Esophagus muscularis mucosa (tissue), 4 donors: ENCODE data around the gene MAPK4. TPM values are rescaled to one million over a fixed set of nuclear protein-coding genes. Genes with fewer than 3 reads are reported as not detected.

ENCODE experiments used
- DNase-seq: peaks from one replicate; pipeline ENCODE4 v3.0.0-alpha.2; 2017; ENCODE audit errors: extremely low spot score
- H3K27ac ChIP-seq, 4 donors: fragments of 200-600 bp; sonication (generic); replicated peaks in 1 of 4; 1 replicate in 3 of 4; 2 replicates in 1 of 4; pipeline ENCODE4 v1.5.1; 2016 to 2019; ENCODE audit warnings: mild to moderate bottlenecking in 1 of 4
- H3K27me3 ChIP-seq, 4 donors: fragments of 200-600 bp; sonication (generic); one replicate each; pipeline versions ENCODE4 v1.5.1 to v1.6.0; 2016 to 2019
- H3K36me3 ChIP-seq, 4 donors: fragments of 200-600 bp; sonication (generic); one replicate each; pipeline ENCODE4 v1.5.1; 2016 to 2019
- H3K4me1 ChIP-seq, 4 donors: fragments of 200-600 bp; sonication (generic); one replicate each; pipeline ENCODE4 v1.5.1; 2016 to 2019
- H3K4me3 ChIP-seq, 4 donors: fragments of 200-600 bp; sonication (generic); 1 replicate in 2 of 4; 2 replicates in 2 of 4; pipeline ENCODE4 v1.5.1; 2016 to 2019; ENCODE audit warnings: mild to moderate bottlenecking in 4 of 4, moderate library complexity in 1 of 4
- H3K9me3 ChIP-seq, 4 donors: fragments of 200-600 bp; sonication (generic); 1 replicate in 3 of 4; 2 replicates in 1 of 4; pipeline ENCODE4 v1.5.1; 2016 to 2019
- EP300 ChIP-seq: sonication (generic); formaldehyde crosslinking; IDR thresholded peaks from one replicate; pipeline ENCODE4 v1.6.1; 2017; ENCODE audit warnings: antibody characterized with exemption
- POLR2A ChIP-seq: fragments of 450-650 bp; IDR thresholded peaks from one replicate; pipeline ENCODE4 v1.6.1; 2017; ENCODE audit warnings: antibody characterized with exemption, moderate library complexity, mild to moderate bottlenecking, low read depth
- POLR2AphosphoS5 ChIP-seq, 2 donors: sonication (generic); formaldehyde crosslinking; IDR thresholded peaks; one replicate each; pipeline ENCODE4 v1.6.1; 2017; ENCODE audit warnings: antibody characterized with exemption in 2 of 2
- WGBS: methylation state at CpG from one replicate; pipeline ENCODE4 v1.1.5; 2018; 5-methylcytosine and 5-hydroxymethylcytosine counted together
- intact Hi-C: fragments of 100-400 bp; cut with DNase I; formaldehyde crosslinking; loops from one replicate; pipeline ENCODE4 v1.15.1; 2023
- total RNA-seq, 4 donors: library from RNA; depleted of rRNA; stranded (reverse); fragments of >200 nt; gene quantifications; one replicate each; pipeline versions ENCODE4 v1.1.0 to v1.2.1, GENCODE V29; 2016
- TF ChIP-seq, protein P1 (sequence below), 3 experiments: fragments of 200-600 bp in 2 of 3; fragments of 450-650 bp in 1 of 3; sonication (generic) in 2 of 3; IDR thresholded peaks; one replicate each; pipeline ENCODE4 v1.5.1; 2017 to 2019; ENCODE audit warnings: antibody characterized with exemption in 3 of 3, mild to moderate bottlenecking in 2 of 3, moderate library complexity in 1 of 3

The MAPK4 gene
- total RNA-seq, 4 donors from 2014 or later = 6.2 to 14.5 (median 9.6) TPM

DNA sequence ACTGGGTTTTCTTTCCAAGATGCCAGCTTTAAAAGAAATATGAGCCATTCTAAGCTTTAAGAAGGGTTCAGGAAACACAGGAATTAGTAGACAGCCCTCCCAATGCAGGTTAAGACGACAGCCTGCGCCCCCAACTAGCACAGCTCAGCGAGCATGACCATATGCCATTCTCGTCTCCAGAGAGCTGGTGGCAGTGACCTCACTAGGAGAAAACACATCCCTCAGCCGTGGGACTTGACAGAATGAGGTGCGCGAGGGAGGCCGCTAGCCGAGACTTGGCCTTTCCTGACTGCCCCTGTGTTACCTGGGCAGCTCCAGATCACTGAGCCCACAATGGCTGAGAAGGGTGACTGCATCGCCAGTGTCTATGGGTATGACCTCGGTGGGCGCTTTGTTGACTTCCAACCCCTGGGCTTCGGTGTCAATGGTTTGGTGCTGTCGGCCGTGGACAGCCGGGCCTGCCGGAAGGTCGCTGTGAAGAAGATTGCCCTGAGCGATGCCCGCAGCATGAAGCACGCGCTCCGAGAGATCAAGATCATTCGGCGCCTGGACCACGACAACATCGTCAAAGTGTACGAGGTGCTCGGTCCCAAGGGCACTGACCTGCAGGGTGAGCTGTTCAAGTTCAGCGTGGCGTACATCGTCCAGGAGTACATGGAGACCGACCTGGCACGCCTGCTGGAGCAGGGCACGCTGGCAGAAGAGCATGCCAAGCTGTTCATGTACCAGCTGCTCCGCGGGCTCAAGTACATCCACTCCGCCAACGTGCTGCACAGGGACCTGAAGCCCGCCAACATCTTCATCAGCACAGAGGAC lies 103.9 kb downstream of the MAPK4 start:
- peak overlapping the region in 1 of 4 donors; percentile 39 for H3K27ac ChIP-seq
- 89% methylated on average over 21 of the region's 40 CpGs for WGBS
- intact Hi-C loops = loop anchor here (5.0 to 10.0 kb wide), 2 partner anchors 102 to 121 kb away; partner anchors contain the start of gene MAPK4

DNA sequence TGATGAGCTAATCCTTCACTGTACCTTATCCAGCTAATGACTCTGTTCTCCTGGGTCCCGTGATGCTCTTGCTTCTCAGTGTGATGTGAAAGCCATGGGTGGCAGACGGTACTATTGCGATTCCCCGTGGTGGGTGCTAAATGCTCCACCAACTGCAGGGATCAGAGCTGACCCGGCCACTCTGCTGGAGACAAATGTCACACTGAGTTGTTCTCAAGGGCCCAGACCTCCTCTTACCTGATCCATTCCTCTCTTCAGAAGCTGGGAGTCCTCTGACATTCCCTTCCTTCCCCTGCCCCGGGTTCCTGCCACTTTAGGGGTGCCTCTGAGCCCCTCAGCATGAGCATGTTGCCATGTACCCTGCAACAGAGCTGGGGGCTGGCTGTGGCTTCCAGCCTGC lies 105.1 kb downstream of the MAPK4 start:
- no peaks in the 10 kb centered on the region for H3K27me3 ChIP-seq
- intact Hi-C loops = loop anchor here (10.0 kb wide), 1 partner anchor 120 kb away; no protein-coding TSS in a partner anchor
- TF ChIP-seq POLR2A (no peak), POLR2AphosphoS5 (IDR thresholded peaks at IDR 0.05) (no peak), EP300 (no peak)
- TF ChIP-seq, protein P1, sequence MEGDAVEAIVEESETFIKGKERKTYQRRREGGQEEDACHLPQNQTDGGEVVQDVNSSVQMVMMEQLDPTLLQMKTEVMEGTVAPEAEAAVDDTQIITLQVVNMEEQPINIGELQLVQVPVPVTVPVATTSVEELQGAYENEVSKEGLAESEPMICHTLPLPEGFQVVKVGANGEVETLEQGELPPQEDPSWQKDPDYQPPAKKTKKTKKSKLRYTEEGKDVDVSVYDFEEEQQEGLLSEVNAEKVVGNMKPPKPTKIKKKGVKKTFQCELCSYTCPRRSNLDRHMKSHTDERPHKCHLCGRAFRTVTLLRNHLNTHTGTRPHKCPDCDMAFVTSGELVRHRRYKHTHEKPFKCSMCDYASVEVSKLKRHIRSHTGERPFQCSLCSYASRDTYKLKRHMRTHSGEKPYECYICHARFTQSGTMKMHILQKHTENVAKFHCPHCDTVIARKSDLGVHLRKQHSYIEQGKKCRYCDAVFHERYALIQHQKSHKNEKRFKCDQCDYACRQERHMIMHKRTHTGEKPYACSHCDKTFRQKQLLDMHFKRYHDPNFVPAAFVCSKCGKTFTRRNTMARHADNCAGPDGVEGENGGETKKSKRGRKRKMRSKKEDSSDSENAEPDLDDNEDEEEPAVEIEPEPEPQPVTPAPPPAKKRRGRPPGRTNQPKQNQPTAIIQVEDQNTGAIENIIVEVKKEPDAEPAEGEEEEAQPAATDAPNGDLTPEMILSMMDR (IDR thresholded peaks at IDR 0.05) = no peak

More for the DNA sequence above, 103.9 kb downstream of the MAPK4 start:
- Histone ChIP-seq H3K9me3 (peaks cover 0 to 5% (median 4%) of the 10 kb centered on the region in 4 donors), H3K4me3 (no peak overlapping the region), H3K4me1 (peaks cover 23 to 30% (median 25%) of the 10 kb centered on the region in 4 donors), H3K27me3 (no peaks in the 10 kb centered on the region), H3K36me3 (no peaks in the 10 kb centered on the region)
- TF ChIP-seq EP300 (no peak), POLR2AphosphoS5 (IDR thresholded peaks at IDR 0.05) (no peak), POLR2A (no peak)
- TF ChIP-seq, protein P1 (IDR thresholded peaks at IDR 0.05) = no peak
- no peak for DNase-seq

DNA sequence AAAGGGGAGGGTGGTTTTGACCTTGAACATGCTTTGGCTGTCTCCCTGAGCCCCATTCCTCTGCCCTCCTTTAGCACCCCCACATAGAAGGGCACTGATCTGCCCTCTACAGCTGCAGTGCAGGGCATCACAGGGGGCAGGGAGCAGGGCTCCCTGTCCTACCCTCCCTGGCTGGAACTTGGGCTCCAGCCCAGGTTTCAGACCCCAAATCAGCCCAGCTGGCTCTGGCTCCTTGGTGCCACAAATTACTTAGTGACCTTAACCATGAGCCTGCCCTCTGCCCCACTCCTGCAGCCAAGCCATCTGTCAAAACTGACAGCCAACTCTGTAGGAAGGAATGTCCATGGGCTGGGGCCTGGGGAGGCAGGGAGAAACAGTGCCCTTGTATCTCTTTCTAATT lies 105.6 kb downstream of the MAPK4 start:
- Histone ChIP-seq H3K4me3 (no peak overlapping the region), H3K36me3 (no peaks in the 10 kb centered on the region), H3K27ac (no peak overlapping the region), H3K27me3 (no peaks in the 10 kb centered on the region), H3K4me1 (peaks cover 12 to 18% (median 16%) of the 10 kb centered on the region in 4 donors), H3K9me3 (peaks cover 0 to 5% (median 4%) of the 10 kb centered on the region in 4 donors)
- no peak for DNase-seq
- no peak for TF ChIP-seq POLR2A
- TF ChIP-seq, protein P1 (IDR thresholded peaks at IDR 0.05) = no peak
- TF ChIP-seq POLR2AphosphoS5 (IDR thresholded peaks at IDR 0.05) = no peak
- no peak for TF ChIP-seq EP300
- intact Hi-C loops = loop anchor here (10.0 kb wide), 1 partner anchor 119 kb away; no protein-coding TSS in a partner anchor

More for the DNA sequence above, 105.1 kb downstream of the MAPK4 start:
- Histone ChIP-seq H3K4me3 (no peak overlapping the region), H3K4me1 (peaks cover 12 to 21% (median 16%) of the 10 kb centered on the region in 4 donors), H3K36me3 (no peaks in the 10 kb centered on the region), H3K9me3 (peaks cover 0 to 5% (median 4%) of the 10 kb centered on the region in 4 donors), H3K27ac (no peak overlapping the region)
- WGBS = 74% methylated on average over 5 of the region's 6 CpGs
- DNase-seq = no peak

DNA sequence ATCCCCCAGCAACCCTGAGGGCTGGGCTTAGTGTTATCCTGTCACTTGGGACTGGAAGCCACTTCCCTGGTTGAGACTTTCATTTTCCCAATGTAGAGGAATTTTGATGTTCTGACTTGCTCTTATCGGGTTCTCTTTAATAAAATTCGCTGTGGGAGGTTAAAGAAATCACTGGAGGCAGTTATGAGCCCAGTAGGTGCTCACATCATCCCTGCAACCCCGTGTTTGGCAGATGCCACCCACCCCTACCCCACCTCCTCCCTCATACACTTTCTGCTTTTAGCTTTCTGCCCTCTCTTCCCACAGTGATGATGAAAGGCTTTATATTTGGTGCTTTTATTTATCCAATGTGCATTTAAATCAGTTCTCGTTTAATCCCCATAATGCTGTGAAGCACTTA lies 106.6 kb downstream of the MAPK4 start:
- TF ChIP-seq POLR2A (no peak), EP300 (no peak), POLR2AphosphoS5 (IDR thresholded peaks at IDR 0.05) (no peak)
- TF ChIP-seq, protein P1 (IDR thresholded peaks at IDR 0.05) = no peak
- Histone ChIP-seq H3K27me3 (no peaks in the 10 kb centered on the region), H3K36me3 (no peaks in the 10 kb centered on the region), H3K27ac (no peak overlapping the region), H3K4me3 (no peak overlapping the region), H3K4me1 (peaks cover 12 to 18% (median 13%) of the 10 kb centered on the region in 4 donors), H3K9me3 (peaks cover 0 to 5% (median 4%) of the 10 kb centered on the region in 4 donors)
- WGBS = 91% methylated on average over 4 of the region's 4 CpGs
- no peak for DNase-seq
- intact Hi-C loops = loop anchor here (10.0 kb wide), 1 partner anchor 118 kb away; no protein-coding TSS in a partner anchor
